GM19025 (cell line): ENCODE measurements around the gene CHID1.

Experiments used
- ATAC-seq: cut with Tn5 transposase; IDR thresholded peaks from one replicate; pipeline ENCODE4 v1.9.1; 2021; ENCODE audit warnings: mild to moderate bottlenecking, low read depth, moderate library complexity; ENCODE audit not compliant: unreplicated experiment

Gene CHID1

GRCh38 chr11:839280-839623, 71.4 kb downstream of the CHID1 start:
- ATAC-seq = no peak

- ATAC-seq = no peak
These were observed 72.0 kb downstream of the CHID1 start for GRCh38 chr11:838441-839279.

GRCh38 chr11:837990-838307, 72.7 kb downstream of the CHID1 start:
- no peak for ATAC-seq

- ATAC-seq = no peak
These were observed 73.2 kb downstream of the CHID1 start for GRCh38 chr11:837189-837989.

GRCh38 chr11:836700-837099, 73.9 kb downstream of the CHID1 start:
- no peak for ATAC-seq

- no peak for ATAC-seq
These were observed 74.3 kb downstream of the CHID1 start for GRCh38 chr11:836274-836673.

GRCh38 chr11:834371-835316, 76.0 kb downstream of the CHID1 start:
- no peak for ATAC-seq

- ATAC-seq = no peak
These were observed 76.7 kb downstream of the CHID1 start for GRCh38 chr11:833849-834311.

GRCh38 chr11:833114-833791, 77.4 kb downstream of the CHID1 start:
- no peak for ATAC-seq

GRCh38 chr11:832529-833113, 78.0 kb downstream of the CHID1 start, which contains the start of gene CD151:
TSS of gene CD151 (plus strand) at chr11:832952. CDS start at chr11:836070, 3,118 bp downstream.
- ATAC-seq = no peak

GRCh38 chr11:831961-832528, 78.6 kb downstream of the CHID1 start:
- no peak for ATAC-seq

- ATAC-seq = no peak
These were observed 79.3 kb downstream of the CHID1 start for GRCh38 chr11:831118-831864.

- no peak for ATAC-seq
These were observed 80.1 kb downstream of the CHID1 start for GRCh38 chr11:830295-831117.

- no peak for ATAC-seq
These were observed 80.7 kb downstream of the CHID1 start for GRCh38 chr11:829847-830294.

- no peak for ATAC-seq
These were observed 81.3 kb downstream of the CHID1 start for GRCh38 chr11:829176-829846.

GRCh38 chr11:828506-829175, 82.0 kb downstream of the CHID1 start:
- ATAC-seq = no peak

GRCh38 chr11:827897-828192, 82.8 kb downstream of the CHID1 start, which contains the start of gene CRACR2B:
TSS of gene CRACR2B (plus strand) at chr11:827919. CDS start at chr11:828608, 689 bp downstream.
- peak; percentile 12 for ATAC-seq
